HG03575 (cell line): Measurements from ENCODE around the gene SUCLG2.
A peak's percentile ranks its signal among the peaks of the same experiment; 100 is the strongest.

Experiments used
- ATAC-seq: cut with Tn5 transposase; IDR thresholded peaks from one replicate; pipeline ENCODE4 v1.9.1; 2021; ENCODE audit not compliant: unreplicated experiment, insufficient number of reproducible peaks, low FRiP score; ENCODE audit errors: extremely low read depth

Gene SUCLG2

GRCh38 chr3:67654099-67654843 is at the start of gene SUCLG2:
SUCLG2 (minus strand) TSS chr3:67654612; CDS start chr3:67654586, 26 bp downstream.
- ATAC-seq = no peak

- no peak for ATAC-seq
Measured at GRCh38 chr3:67700596-67700995, 46.2 kb upstream of the SUCLG2 start.

- ATAC-seq = no peak
Measured at GRCh38 chr3:67699882-67700281, 45.5 kb upstream of the SUCLG2 start.

- ATAC-seq = no peak
Measured at GRCh38 chr3:67692621-67693020, 38.2 kb upstream of the SUCLG2 start.

GRCh38 chr3:67691926-67692325 is 37.5 kb upstream of the SUCLG2 start:
- ATAC-seq = no peak

GRCh38 chr3:67691207-67691606 is 36.8 kb upstream of the SUCLG2 start:
- no peak for ATAC-seq

GRCh38 chr3:67689806-67690205 is 35.4 kb upstream of the SUCLG2 start:
- no peak for ATAC-seq

- no peak for ATAC-seq
Measured at GRCh38 chr3:67688231-67688630, 33.8 kb upstream of the SUCLG2 start.

GRCh38 chr3:67686069-67686468 is 31.7 kb upstream of the SUCLG2 start:
- no peak for ATAC-seq

GRCh38 chr3:67685499-67685898 is 31.1 kb upstream of the SUCLG2 start:
- peak; percentile 100 for ATAC-seq

GRCh38 chr3:67684211-67684610 is 29.8 kb upstream of the SUCLG2 start:
- ATAC-seq = no peak

- no peak for ATAC-seq
Measured at GRCh38 chr3:67683522-67683921, 29.1 kb upstream of the SUCLG2 start.

GRCh38 chr3:67678665-67679064 is 24.3 kb upstream of the SUCLG2 start:
- ATAC-seq = peak; percentile 85

- ATAC-seq = no peak
Measured at GRCh38 chr3:67674055-67674454, 19.6 kb upstream of the SUCLG2 start.

- ATAC-seq = no peak
Measured at GRCh38 chr3:67662733-67663132, 8.3 kb upstream of the SUCLG2 start.

- ATAC-seq = no peak
Measured at GRCh38 chr3:67661089-67661488, 6.7 kb upstream of the SUCLG2 start.

- ATAC-seq = no peak
Measured at GRCh38 chr3:67657192-67657591, 2.8 kb upstream of the SUCLG2 start.

- no peak for ATAC-seq
Measured at GRCh38 chr3:67656614-67657013, 2.2 kb upstream of the SUCLG2 start.

- peak; percentile 64 for ATAC-seq
Measured at GRCh38 chr3:67655364-67656121, 1.1 kb upstream of the SUCLG2 start.

- ATAC-seq = no peak
Measured at GRCh38 chr3:67654844-67655177, 399 bp upstream of the SUCLG2 start.
